ENCODE measurements around the gene TUBGCP6.
"Not testable (repeated sequence)": the region's sequence is repeated elsewhere in the genome, so short reads cannot be mapped to it uniquely, and the experiment has no call there.

TUBGCP6 gene

DNA sequence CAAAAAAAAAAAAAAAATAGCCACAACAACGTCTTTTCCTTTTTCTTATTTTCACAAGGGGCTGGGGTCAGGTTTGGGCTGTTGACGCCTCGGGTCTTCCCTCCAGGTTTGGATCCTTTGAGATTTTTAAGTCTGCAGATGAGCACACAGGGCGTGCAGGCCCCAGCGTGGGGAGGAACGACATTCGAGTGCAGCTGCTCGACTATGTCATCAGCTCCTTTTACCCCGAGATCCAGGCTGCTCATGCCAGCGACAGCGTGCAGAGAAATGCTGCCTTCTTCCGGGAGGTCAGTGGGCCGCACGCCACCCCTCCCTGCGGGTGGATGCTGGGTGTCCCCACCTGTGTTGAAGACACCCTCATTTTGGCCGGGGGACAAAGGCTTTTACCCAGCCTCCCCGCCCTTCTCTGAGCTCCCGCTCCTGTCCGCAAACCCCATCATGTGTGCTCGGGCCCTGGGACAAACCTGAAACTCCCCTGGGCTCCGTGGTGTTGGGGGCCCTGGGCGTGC lies 36.3 kb downstream of the TUBGCP6 start:
- TF ChIP-seq CTCF (IDR thresholded peaks at IDR 0.05; ENCODE audit: insufficient read depth, low read length, missing control alignments) = no peak
- CTCF ChIA-PET = interaction anchor here (0.6 to 3.8 kb wide), 15 partner anchors 7 to 278 kb away, joined by 3 to 24 read pairs (median 4); no protein-coding TSS in a partner anchor

GRCh38 chr22:50207383-50208140 lies 37.3 kb downstream of the TUBGCP6 start:
- TF ChIP-seq CTCF (IDR thresholded peaks at IDR 0.05; ENCODE audit: insufficient read depth, low read length, missing control alignments) = no peak
- CTCF ChIA-PET = interaction anchor here (0.7 to 3.8 kb wide), 12 partner anchors 8 to 277 kb away, joined by 3 to 24 read pairs (median 4); no protein-coding TSS in a partner anchor
- POLR2A ChIA-PET = no interaction called here

More for the DNA sequence above, 36.3 kb downstream of the TUBGCP6 start:
- no peak for DNase-seq (ENCODE audit: low read depth, low spot score)
- POLR2A ChIA-PET = no interaction called here
- H3K4me3 ChIP-seq (ENCODE audit: low read depth, low read length) = no peak overlapping the region

DNA sequence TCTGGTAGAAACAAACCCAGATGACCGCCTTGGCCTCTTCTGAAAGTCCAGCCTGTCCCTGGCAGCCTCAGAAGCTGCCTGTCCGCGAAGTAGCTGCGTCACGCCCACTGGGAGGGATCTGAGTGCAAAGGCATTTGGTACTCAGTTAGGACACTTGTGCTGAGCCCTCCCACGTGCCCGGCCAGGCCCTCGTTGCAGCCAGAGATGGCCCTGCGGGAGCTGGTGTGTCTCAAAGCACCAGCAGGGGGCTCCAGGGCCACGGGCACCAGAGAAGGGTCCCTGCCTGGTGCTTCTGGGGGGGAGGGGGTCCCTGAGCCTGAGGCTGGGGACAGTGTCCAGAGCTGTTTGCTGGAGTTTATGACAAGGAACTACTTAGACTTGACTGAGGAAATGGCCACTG lies 38.2 kb downstream of the TUBGCP6 start:
- CTCF ChIA-PET = interaction anchor here (0.6 to 3.8 kb wide), 12 partner anchors 9 to 277 kb away, joined by 3 to 22 read pairs (median 4); no protein-coding TSS in a partner anchor
- POLR2A ChIA-PET = no interaction called here
- H3K4me3 ChIP-seq (ENCODE audit: low read depth, low read length) = no peak overlapping the region
- DNase-seq (ENCODE audit: low read depth, low spot score) = no peak
- TF ChIP-seq CTCF (IDR thresholded peaks at IDR 0.05; ENCODE audit: insufficient read depth, low read length, missing control alignments) = peak; percentile 53

More at GRCh38 chr22:50207383-50208140, 37.3 kb downstream of the TUBGCP6 start:
- no peak for DNase-seq (ENCODE audit: low read depth, low spot score)
- H3K4me3 ChIP-seq (ENCODE audit: low read depth, low read length) = no peak overlapping the region

GRCh38 chr22:50205781-50206569 lies 38.8 kb downstream of the TUBGCP6 start:
- no peak overlapping the region for H3K4me3 ChIP-seq (ENCODE audit: low read depth, low read length)
- POLR2A ChIA-PET = no interaction called here
- TF ChIP-seq CTCF (IDR thresholded peaks at IDR 0.05; ENCODE audit: insufficient read depth, low read length, missing control alignments) = no peak
- CTCF ChIA-PET = interaction anchor here (0.6 to 3.8 kb wide), 11 partner anchors 10 to 276 kb away, joined by 3 to 22 read pairs (median 5); no protein-coding TSS in a partner anchor
- DNase-seq (ENCODE audit: low read depth, low spot score) = no peak

DNA sequence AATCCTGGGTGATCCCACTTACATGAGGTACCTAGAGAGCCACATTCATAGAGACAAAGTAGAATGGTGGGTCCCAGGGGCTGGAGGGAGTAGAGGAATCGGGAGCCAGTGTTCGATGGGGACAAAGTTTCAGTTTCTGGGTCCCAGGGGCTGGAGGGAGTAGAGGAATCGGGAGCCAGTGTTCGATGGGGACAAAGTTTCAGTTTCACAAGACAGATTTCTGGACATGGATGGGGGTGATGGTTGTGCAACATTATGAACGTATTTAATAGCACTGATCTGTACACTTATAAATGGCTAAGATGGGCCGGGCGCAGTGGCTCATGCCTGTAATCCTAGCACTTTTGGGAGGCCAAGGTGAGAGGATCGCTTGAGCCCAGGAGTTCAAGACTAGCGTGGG lies 39.8 kb downstream of the TUBGCP6 start:
- DNase-seq (ENCODE audit: low read depth, low spot score); POLR2A ChIA-PET; H3K4me3 ChIP-seq (ENCODE audit: low read depth, low read length): not testable (repeated sequence)
- CTCF ChIA-PET = interaction anchor here (1.4 to 3.7 kb wide), 3 partner anchors 11 to 37 kb away, joined by 5 to 15 read pairs (median 9); no protein-coding TSS in a partner anchor

DNA sequence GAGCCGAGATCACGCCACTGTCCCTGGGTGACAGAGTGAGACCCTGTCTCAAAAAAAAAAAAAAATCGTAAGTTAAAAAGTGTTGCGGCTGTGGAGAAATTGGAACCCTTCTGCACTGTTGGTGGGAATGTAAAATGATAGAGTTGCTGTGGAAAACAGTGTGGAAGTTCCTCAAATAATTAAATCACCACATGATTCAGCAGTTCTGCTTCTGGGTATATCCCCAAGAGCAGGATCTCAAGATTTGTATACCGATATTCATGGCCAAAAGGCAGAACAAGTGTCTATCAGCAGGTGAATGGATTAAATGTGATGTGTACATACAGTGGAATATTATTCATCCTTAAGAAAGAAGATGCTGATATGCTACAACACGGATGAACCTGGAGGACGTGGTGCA lies 40.3 kb downstream of the TUBGCP6 start:
- TF ChIP-seq CTCF (IDR thresholded peaks at IDR 0.05; ENCODE audit: insufficient read depth, low read length, missing control alignments) = no peak
- no peak for DNase-seq (ENCODE audit: low read depth, low spot score)
- no peak overlapping the region for H3K4me3 ChIP-seq (ENCODE audit: low read depth, low read length)
- ChIA-PET POLR2A (no interaction called here), CTCF (interaction anchor here (1.3 to 3.7 kb wide), 4 partner anchors 11 to 284 kb away, joined by 4 to 15 read pairs (median 7); no protein-coding TSS in a partner anchor)
